DOHH2 (cell line): Measurements from ENCODE around the gene LYSMD1.

ENCODE experiments used
- EZH2phosphoT487 ChIP-seq: fragments of 200-600 bp; sonication (generic); IDR thresholded peaks from 2 replicates; pipeline ENCODE4 v1.6.1; 2017; ENCODE audit warnings: borderline replicate concordance, mild to moderate bottlenecking, antibody characterized with exemption, low read length, moderate library complexity, mixed read lengths
- TF ChIP-seq, protein P1 (sequence below): fragments of 200-600 bp; sonication (generic); IDR thresholded peaks from one replicate; pipeline ENCODE4 v1.5.1; 2014; ENCODE audit warnings: antibody characterized with exemption, mild to moderate bottlenecking, low read depth, low read length; ENCODE audit not compliant: poor library complexity, severe bottlenecking

DNA sequence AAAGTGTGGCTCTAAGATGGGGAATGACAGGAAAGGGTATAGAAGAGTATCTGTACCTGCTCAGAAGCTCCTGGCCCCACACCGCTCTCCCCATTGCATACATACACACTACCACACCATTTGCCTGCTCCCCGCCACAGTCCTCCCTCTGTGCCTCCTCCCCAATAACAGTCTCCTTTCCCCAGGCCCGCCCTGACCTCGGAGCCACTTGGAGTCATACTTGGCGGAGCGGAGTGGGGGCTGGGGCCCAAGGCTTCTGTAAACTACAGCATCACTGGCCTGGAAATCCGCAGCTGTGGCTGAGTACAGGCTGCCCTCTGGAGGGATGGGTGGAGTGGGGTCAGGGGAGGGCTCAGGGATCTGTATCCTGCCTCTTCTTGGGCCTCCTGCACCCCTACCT lies 27.9 kb downstream of the LYSMD1 start:
- TF ChIP-seq, protein P1, sequence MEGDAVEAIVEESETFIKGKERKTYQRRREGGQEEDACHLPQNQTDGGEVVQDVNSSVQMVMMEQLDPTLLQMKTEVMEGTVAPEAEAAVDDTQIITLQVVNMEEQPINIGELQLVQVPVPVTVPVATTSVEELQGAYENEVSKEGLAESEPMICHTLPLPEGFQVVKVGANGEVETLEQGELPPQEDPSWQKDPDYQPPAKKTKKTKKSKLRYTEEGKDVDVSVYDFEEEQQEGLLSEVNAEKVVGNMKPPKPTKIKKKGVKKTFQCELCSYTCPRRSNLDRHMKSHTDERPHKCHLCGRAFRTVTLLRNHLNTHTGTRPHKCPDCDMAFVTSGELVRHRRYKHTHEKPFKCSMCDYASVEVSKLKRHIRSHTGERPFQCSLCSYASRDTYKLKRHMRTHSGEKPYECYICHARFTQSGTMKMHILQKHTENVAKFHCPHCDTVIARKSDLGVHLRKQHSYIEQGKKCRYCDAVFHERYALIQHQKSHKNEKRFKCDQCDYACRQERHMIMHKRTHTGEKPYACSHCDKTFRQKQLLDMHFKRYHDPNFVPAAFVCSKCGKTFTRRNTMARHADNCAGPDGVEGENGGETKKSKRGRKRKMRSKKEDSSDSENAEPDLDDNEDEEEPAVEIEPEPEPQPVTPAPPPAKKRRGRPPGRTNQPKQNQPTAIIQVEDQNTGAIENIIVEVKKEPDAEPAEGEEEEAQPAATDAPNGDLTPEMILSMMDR, result no peak
- TF ChIP-seq EZH2phosphoT487, result no peak
